HCT116 (cell line): ENCODE data around the gene GIMAP8. TPM values are rescaled to one million over a fixed set of nuclear protein-coding genes. Genes with fewer than 3 reads are reported as not detected.

Experiments used
- ATAC-seq: fragments of 200-7000 bp; cut with Tn5 transposase; 2 replicates; pipeline ENCODE4 v1.9.1; 2020; ENCODE audit warnings: mild to moderate bottlenecking, moderate library complexity
- BruUV-seq: library from RNA; stranded (reverse); fragments of 400-500 nt; replicated peaks from 2 replicates; lab custom pipeline; 2021; lab: Mats Ljungman, UMichigan
- CTCF ChIA-PET: fragments of 300-600 bp; sonication (Branson Sonifier 250); formaldehyde crosslinking; loops from one replicate; lab custom pipeline; 2021; ENCODE audit warnings: antibody characterized with exemption; lab: Charles Lee
- POLR2A ChIA-PET: fragments of 300-600, 350-600 bp; sonication (Branson Sonifier 250); formaldehyde crosslinking; loops from one replicate; lab custom pipeline; 2021; ENCODE audit warnings: antibody characterized with exemption; lab: Charles Lee
- RAD21 ChIA-PET, 2 experiments: fragments of 300-600 bp; sonication (Branson Sonifier 250); formaldehyde crosslinking; loops; one replicate each; lab custom pipeline; 2023; ENCODE audit warnings: low total read pairs in 2 of 2; ENCODE audit not compliant: uncharacterized antibody in 2 of 2, unreplicated experiment in 2 of 2, low non-redundant PET in 1 of 2; lab: Charles Lee
- DNase-seq: peaks from one replicate; pipeline ENCODE4 v3.0.0-alpha.2; 2010; ENCODE audit warnings: low read depth, low spot score
- H2AFZ ChIP-seq: fragments of 200-600 bp; shearing (Covaris generic), sonication (generic); 2 replicates; pipeline ENCODE4 v1.6.1; 2017; ENCODE audit warnings: low read depth, mixed run types, mixed read lengths, antibody characterized with exemption, low read length; ENCODE audit not compliant: poor library complexity, severe bottlenecking
- H3K27ac ChIP-seq: 2 replicates; pipeline ENCODE4 v1.5.1; 2012; ENCODE audit warnings: low read depth, low read length
- H3K27me3 ChIP-seq: fragments of 200-600 bp; sonication (generic); 2 replicates; pipeline ENCODE4 v1.6.1; 2016; ENCODE audit warnings: mixed run types, low read length, mixed read lengths; ENCODE audit not compliant: insufficient read depth
- H3K36me3 ChIP-seq, 2 experiments: fragments of 200-500 bp in 1 of 2; fragments of 200-600 bp in 1 of 2; sonication (Bioruptor generic) in 1 of 2; sonication (generic) in 1 of 2; 2 replicates each; pipeline versions ENCODE4 v1.5.1 to v1.6.1; 2014 to 2016; ENCODE audit warnings: low read length in 2 of 2, inconsistent platforms in 1 of 2, mixed read lengths in 1 of 2, mixed run types in 1 of 2; ENCODE audit not compliant: insufficient read depth in 2 of 2, control insufficient read depth in 1 of 2
- H3K4me1 ChIP-seq, 2 experiments: fragments of 200-600 bp in 1 of 2; sonication (generic) in 1 of 2; 2 replicates each; pipeline versions ENCODE4 v1.5.1 to v1.6.1; 2012 to 2017; ENCODE audit warnings: low read length in 2 of 2, inconsistent platforms in 1 of 2, mild to moderate bottlenecking in 1 of 2, mixed read lengths in 1 of 2, mixed run types in 1 of 2, moderate library complexity in 1 of 2; ENCODE audit not compliant: insufficient read depth in 2 of 2, control insufficient read depth in 1 of 2
- H3K4me2 ChIP-seq: fragments of 200-600 bp; sonication (generic); 2 replicates; pipeline ENCODE4 v1.6.1; 2017; ENCODE audit warnings: mixed run types, low read length, mixed read lengths
- H3K4me3 ChIP-seq, 2 experiments: fragments of 200-600 bp in 1 of 2; sonication (generic) in 1 of 2; replicated peaks in 1 of 2; 2 replicates each; pipeline ENCODE4 v1.5.1; 2011 to 2016; ENCODE audit warnings: low read length in 2 of 2, control low read depth in 1 of 2, low read depth in 1 of 2, mild to moderate bottlenecking in 1 of 2, mixed read lengths in 1 of 2, mixed run types in 1 of 2
- H3K79me2 ChIP-seq: fragments of 200-600 bp; sonication (generic); 2 replicates; pipeline ENCODE4 v1.6.1; 2017; ENCODE audit warnings: mild to moderate bottlenecking, mixed run types, low read length, moderate library complexity, mixed read lengths; ENCODE audit not compliant: insufficient read depth
- H3K9ac ChIP-seq: fragments of 200-600 bp; sonication (generic); 2 replicates; pipeline ENCODE4 v1.6.1; 2016; ENCODE audit warnings: low read length, mixed read lengths
- H3K9me2 ChIP-seq: fragments of 200-600 bp; sonication (generic), shearing (Covaris generic); 2 replicates; pipeline ENCODE4 v1.6.1; 2017; ENCODE audit warnings: mixed run types, mild to moderate bottlenecking, moderate library complexity; ENCODE audit not compliant: insufficient read depth
- H3K9me3 ChIP-seq, 2 experiments: fragments of 200-500 bp in 1 of 2; fragments of 200-600 bp in 1 of 2; sonication (Bioruptor generic) in 1 of 2; sonication (generic) in 1 of 2; 2 replicates each; pipeline ENCODE4 v1.6.1; 2014 to 2017; ENCODE audit warnings: low read length in 2 of 2, mixed read lengths in 2 of 2, inconsistent platforms in 1 of 2, low read depth in 1 of 2, mild to moderate bottlenecking in 1 of 2, mixed run types in 1 of 2, moderate library complexity in 1 of 2; ENCODE audit not compliant: control insufficient read depth in 1 of 2, insufficient read depth in 1 of 2
- H4K20me1 ChIP-seq: fragments of 200-600 bp; sonication (generic), shearing (Covaris generic); 2 replicates; pipeline ENCODE4 v1.6.1; 2017; ENCODE audit warnings: mixed run types, mild to moderate bottlenecking, moderate library complexity; ENCODE audit not compliant: insufficient read depth
- CBX3 ChIP-seq: IDR thresholded peaks from 2 replicates; pipeline ENCODE4 v1.6.1; 2012; ENCODE audit warnings: low read depth
- CEBPB ChIP-seq: IDR thresholded peaks from 2 replicates; pipeline ENCODE4 v1.6.1; 2012; ENCODE audit warnings: low read depth
- ELF1 ChIP-seq: IDR thresholded peaks from 2 replicates; pipeline ENCODE4 v1.6.1; 2012; ENCODE audit warnings: low read depth, borderline replicate concordance
- EZH2phosphoT487 ChIP-seq: fragments of 200-600 bp; IDR thresholded peaks from 2 replicates; pipeline ENCODE4 v1.6.1; 2018; ENCODE audit warnings: antibody characterized with exemption, borderline replicate concordance
- MAX ChIP-seq: IDR thresholded peaks from 2 replicates; pipeline ENCODE4 v1.6.1; 2012
- POLR2AphosphoS5 ChIP-seq: IDR thresholded peaks from 2 replicates; pipeline ENCODE4 v1.6.1; 2011; ENCODE audit warnings: mild to moderate bottlenecking, low read depth, low read length, moderate library complexity
- RAD21 ChIP-seq: IDR thresholded peaks from 2 replicates; pipeline ENCODE4 v1.6.1; 2012; ENCODE audit warnings: low read depth, mild to moderate bottlenecking
- REST ChIP-seq: IDR thresholded peaks from 2 replicates; pipeline ENCODE4 v1.6.1; 2012; ENCODE audit warnings: low read depth
- SP1 ChIP-seq: IDR thresholded peaks from 2 replicates; pipeline ENCODE4 v1.6.1; 2012; ENCODE audit warnings: low read depth
- SRF ChIP-seq: IDR thresholded peaks from 2 replicates; pipeline ENCODE4 v1.6.1; 2012; ENCODE audit warnings: low read depth
- YY1 ChIP-seq: IDR thresholded peaks from 2 replicates; pipeline ENCODE4 v1.6.1; 2011; ENCODE audit warnings: low read length, low read depth, moderate library complexity, mild to moderate bottlenecking; ENCODE audit not compliant: insufficient replicate concordance; ENCODE audit errors: extremely low read depth
- ZFX ChIP-seq: fragments of 450-650 bp; IDR thresholded peaks from 2 replicates; pipeline ENCODE4 v1.6.1; 2017
- intact Hi-C: fragments of 100-400 bp; cut with micrococcal nuclease; formaldehyde crosslinking; loops from 2 replicates; pipeline ENCODE4 v1.10.0; 2022
- total RNA-seq: library from RNA; stranded (reverse); gene quantifications from one replicate; pipeline ENCODE4 v1.2.1, GENCODE V29; 2021; ENCODE audit not compliant: unreplicated experiment
- TF ChIP-seq, protein P1 (sequence below): IDR thresholded peaks from 2 replicates; pipeline ENCODE4 v1.6.1; 2011; ENCODE audit warnings: mild to moderate bottlenecking, low read length, moderate library complexity; ENCODE audit not compliant: insufficient replicate concordance; ENCODE audit errors: extremely low read depth
- TF ChIP-seq, protein P2 (sequence below), 3 experiments: fragments of 200-600 bp in 1 of 3; sonication (generic) in 1 of 3; IDR thresholded peaks in 2 of 3; conservative IDR thresholded peaks in 1 of 3; 2 replicates each; pipeline ENCODE4 v1.5.1; 2012 to 2017; ENCODE audit warnings: low read depth in 2 of 3, low read length in 2 of 3, antibody characterized with exemption in 1 of 3, borderline replicate concordance in 1 of 3, control low read depth in 1 of 3, mild to moderate bottlenecking in 1 of 3, mixed read lengths in 1 of 3, mixed run types in 1 of 3, moderate library complexity in 1 of 3; ENCODE audit not compliant: insufficient read depth in 1 of 3

Gene GIMAP8
- total RNA-seq, 1 experiment from 2014 or later: 0.15 TPM

- intact Hi-C loops: no loop called here
- POLR2A ChIA-PET: no interaction called here
- Histone ChIP-seq H2AFZ (no peak overlapping the region), H3K9ac (no peak overlapping the region), H3K27ac (no peak overlapping the region), H4K20me1 (no peaks in the 10 kb centered on the region), H3K9me3 (no peaks in the 10 kb centered on the region), H3K4me3 (no peak overlapping the region), H3K79me2 (no peaks in the 10 kb centered on the region), H3K9me2 (no peaks in the 10 kb centered on the region), H3K36me3 (no peaks in the 10 kb centered on the region), H3K4me1 (peaks cover 8 to 23% of the 10 kb centered on the region in 2 experiments; a peak in 3 of 4 replicates), H3K4me2 (no peak overlapping the region), H3K27me3 (no peaks in the 10 kb centered on the region)
- CTCF ChIA-PET: interaction anchor here (2.1 kb wide), 1 partner anchor 62 kb away, joined by 6 read pairs; no protein-coding TSS in a partner anchor
- no peak for ATAC-seq
- DNase-seq: no peak
- no TSS peak for BruUV-seq
- TF ChIP-seq CBX3 (no peak), MAX (no peak), ZFX (no peak), REST (no peak), YY1 (no peak), SP1 (no peak), ELF1 (no peak), POLR2AphosphoS5 (no peak), RAD21 (no peak), SRF (no peak), CEBPB (no peak), EZH2phosphoT487 (no peak)
- TF ChIP-seq, protein P1, sequence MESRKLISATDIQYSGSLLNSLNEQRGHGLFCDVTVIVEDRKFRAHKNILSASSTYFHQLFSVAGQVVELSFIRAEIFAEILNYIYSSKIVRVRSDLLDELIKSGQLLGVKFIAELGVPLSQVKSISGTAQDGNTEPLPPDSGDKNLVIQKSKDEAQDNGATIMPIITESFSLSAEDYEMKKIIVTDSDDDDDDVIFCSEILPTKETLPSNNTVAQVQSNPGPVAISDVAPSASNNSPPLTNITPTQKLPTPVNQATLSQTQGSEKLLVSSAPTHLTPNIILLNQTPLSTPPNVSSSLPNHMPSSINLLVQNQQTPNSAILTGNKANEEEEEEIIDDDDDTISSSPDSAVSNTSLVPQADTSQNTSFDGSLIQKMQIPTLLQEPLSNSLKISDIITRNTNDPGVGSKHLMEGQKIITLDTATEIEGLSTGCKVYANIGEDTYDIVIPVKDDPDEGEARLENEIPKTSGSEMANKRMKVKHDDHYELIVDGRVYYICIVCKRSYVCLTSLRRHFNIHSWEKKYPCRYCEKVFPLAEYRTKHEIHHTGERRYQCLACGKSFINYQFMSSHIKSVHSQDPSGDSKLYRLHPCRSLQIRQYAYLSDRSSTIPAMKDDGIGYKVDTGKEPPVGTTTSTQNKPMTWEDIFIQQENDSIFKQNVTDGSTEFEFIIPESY: no peak
- TF ChIP-seq, protein P2, sequence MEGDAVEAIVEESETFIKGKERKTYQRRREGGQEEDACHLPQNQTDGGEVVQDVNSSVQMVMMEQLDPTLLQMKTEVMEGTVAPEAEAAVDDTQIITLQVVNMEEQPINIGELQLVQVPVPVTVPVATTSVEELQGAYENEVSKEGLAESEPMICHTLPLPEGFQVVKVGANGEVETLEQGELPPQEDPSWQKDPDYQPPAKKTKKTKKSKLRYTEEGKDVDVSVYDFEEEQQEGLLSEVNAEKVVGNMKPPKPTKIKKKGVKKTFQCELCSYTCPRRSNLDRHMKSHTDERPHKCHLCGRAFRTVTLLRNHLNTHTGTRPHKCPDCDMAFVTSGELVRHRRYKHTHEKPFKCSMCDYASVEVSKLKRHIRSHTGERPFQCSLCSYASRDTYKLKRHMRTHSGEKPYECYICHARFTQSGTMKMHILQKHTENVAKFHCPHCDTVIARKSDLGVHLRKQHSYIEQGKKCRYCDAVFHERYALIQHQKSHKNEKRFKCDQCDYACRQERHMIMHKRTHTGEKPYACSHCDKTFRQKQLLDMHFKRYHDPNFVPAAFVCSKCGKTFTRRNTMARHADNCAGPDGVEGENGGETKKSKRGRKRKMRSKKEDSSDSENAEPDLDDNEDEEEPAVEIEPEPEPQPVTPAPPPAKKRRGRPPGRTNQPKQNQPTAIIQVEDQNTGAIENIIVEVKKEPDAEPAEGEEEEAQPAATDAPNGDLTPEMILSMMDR (IDR thresholded peaks at IDR 0.05 in 2 of 3, conservative IDR thresholded peaks at IDR 0.05 in 1 of 3; ENCODE audit: borderline replicate concordance in 1 of 3, insufficient read depth in 1 of 3, low read depth in 2 of 3, low read length in 2 of 3): no peak
- TF ChIP-seq, all 23 proteins: peak for 0
- RAD21 ChIA-PET: no interaction called here
Observed at GRCh38 chr7:150417239-150417638, 33.2 kb upstream of the GIMAP8 start.
